Tibial nerve (tissue), 4 donors: ENCODE measurements around the gene GJB1. TPM values are rescaled to one million over a fixed set of nuclear protein-coding genes. Genes with fewer than 3 reads are reported as not detected.
"Not testable (repeated sequence)": the region's sequence is repeated elsewhere in the genome, so short reads cannot be mapped to it uniquely, and the experiment has no call there.

Experiments used
- DNase-seq, 2 donors: peaks; one replicate each; pipeline ENCODE4 v3.0.0-alpha.2; 2019; ENCODE audit warnings: low spot score in 2 of 2
- H3K27ac ChIP-seq, 4 donors: fragments of 200-600 bp; sonication (generic) in 3 of 4; one replicate each; pipeline ENCODE4 v1.5.1; 2017 to 2019; ENCODE audit warnings: mild to moderate bottlenecking in 1 of 4
- H3K27me3 ChIP-seq, 2 donors: fragments of 200-600 bp; sonication (generic) in 1 of 2; one replicate each; pipeline versions ENCODE4 v1.5.1 to v1.6.0; 2017 to 2019
- H3K36me3 ChIP-seq, 3 donors: fragments of 200-600 bp; sonication (generic); one replicate each; pipeline ENCODE4 v1.5.1; 2018 to 2019
- H3K4me1 ChIP-seq, 4 donors: fragments of 200-600 bp; sonication (generic) in 3 of 4; one replicate each; pipeline ENCODE4 v1.5.1; 2017 to 2019
- H3K4me3 ChIP-seq, 4 donors: fragments of 200-600 bp; sonication (generic) in 3 of 4; one replicate each; pipeline ENCODE4 v1.5.1; 2017 to 2019; ENCODE audit warnings: mild to moderate bottlenecking in 1 of 4, moderate library complexity in 1 of 4
- H3K9me3 ChIP-seq, 4 donors: fragments of 200-600 bp; sonication (generic) in 3 of 4; one replicate each; pipeline ENCODE4 v1.5.1; 2017 to 2019
- CTCF ChIP-seq, 5 experiments: fragments of 200-600 bp in 3 of 5; fragments of 450-650 bp in 2 of 5; sonication (generic) in 3 of 5; IDR thresholded peaks; one replicate each; pipeline ENCODE4 v1.5.1; 2016 to 2019; ENCODE audit warnings: antibody characterized with exemption in 5 of 5, mild to moderate bottlenecking in 3 of 5, moderate library complexity in 2 of 5
- EP300 ChIP-seq, 2 donors: sonication (generic); formaldehyde crosslinking; IDR thresholded peaks; one replicate each; pipeline ENCODE4 v1.6.1; 2017; ENCODE audit warnings: antibody characterized with exemption in 2 of 2, mild to moderate bottlenecking in 1 of 2
- POLR2A ChIP-seq, 2 donors: fragments of 450-650 bp; IDR thresholded peaks; one replicate each; pipeline ENCODE4 v1.6.1; 2017; ENCODE audit warnings: antibody characterized with exemption in 2 of 2, mild to moderate bottlenecking in 2 of 2, moderate library complexity in 2 of 2
- WGBS, 2 donors: methylation state at CpG; one replicate each; pipeline ENCODE4 v1.1.5; 2018; 5-methylcytosine and 5-hydroxymethylcytosine counted together
- total RNA-seq, 4 donors: library from RNA; depleted of rRNA; stranded (reverse); fragments of >200 nt; gene quantifications; one replicate each; pipeline ENCODE4 v1.1.0, GENCODE V29; 2016

GJB1 gene
- total RNA-seq, 4 donors from 2014 or later, result 5.1 to 22.5 (median 16.3) TPM

- DNase-seq, result peak; percentile 64 to 75
- TF ChIP-seq POLR2A (IDR thresholded peaks at IDR 0.05) (no peak), CTCF (IDR thresholded peaks at IDR 0.05) (peak in 2 of 5 experiments; percentile 17 to 38), EP300 (IDR thresholded peaks at IDR 0.05) (peak in 1 of 2 donors; percentile 62)
- 0 to 44% methylated on average over 13 to 46 of the region's 54 CpGs for WGBS, 2 donors
- Histone ChIP-seq H3K9me3 (no peaks in the 10 kb centered on the region), H3K36me3 (peaks cover 0 to 13% (median 0%) of the 10 kb centered on the region in 3 donors), H3K4me1 (peaks cover 0 to 25% (median 8%) of the 10 kb centered on the region in 4 donors), H3K4me3 (peak within 1 kb of the TSS; percentile 48 to 69 (median 60)), H3K27ac (peak within 1 kb of the TSS; percentile 70 to 92 (median 86)), H3K27me3 (no peaks in the 10 kb centered on the region)
Observed at GRCh38 chrX:71254092-71254963, 31.3 kb downstream of the GJB1 start, which contains the start of gene ZMYM3. Gene ZMYM3 (minus strand): TSS chrX:71254140. CDS start chrX:71253255, 885 bp downstream.

- no peaks in the 10 kb centered on the region for H3K27me3 ChIP-seq
- no peaks in the 10 kb centered on the region for H3K9me3 ChIP-seq
- WGBS, 2 donors, result 81% methylated on average over 6 of the region's 6 CpGs
- peaks cover 0 to 25% (median 8%) of the 10 kb centered on the region in 4 donors for H3K4me1 ChIP-seq
- no peak overlapping the region for H3K4me3 ChIP-seq
- no peaks in the 10 kb centered on the region for H3K36me3 ChIP-seq
- DNase-seq, result no peak
- H3K27ac ChIP-seq, result peak overlapping the region in 3 of 4 donors; percentile 81 to 92 (median 91)
- TF ChIP-seq CTCF (IDR thresholded peaks at IDR 0.05), result no peak
- no peak for TF ChIP-seq EP300 (IDR thresholded peaks at IDR 0.05)
- TF ChIP-seq POLR2A (IDR thresholded peaks at IDR 0.05), result no peak
Observed at GRCh38 chrX:71256051-71256450, 33.0 kb downstream of the GJB1 start.

GRCh38 chrX:71256856-71257255 is 33.8 kb downstream of the GJB1 start:
- H3K4me1 ChIP-seq, result peaks cover 0 to 19% (median 8%) of the 10 kb centered on the region in 4 donors
- no peaks in the 10 kb centered on the region for H3K36me3 ChIP-seq
- H3K9me3 ChIP-seq, result no peaks in the 10 kb centered on the region
- H3K4me3 ChIP-seq, result no peak overlapping the region
- WGBS, 2 donors, result 82 to 88% methylated on average over 4 of the region's 4 CpGs
- TF ChIP-seq CTCF (IDR thresholded peaks at IDR 0.05) (no peak), POLR2A (IDR thresholded peaks at IDR 0.05) (no peak), EP300 (IDR thresholded peaks at IDR 0.05) (no peak)
- no peaks in the 10 kb centered on the region for H3K27me3 ChIP-seq
- no peak for DNase-seq
- H3K27ac ChIP-seq, result no peak overlapping the region

GRCh38 chrX:71268624-71269023 is 45.6 kb downstream of the GJB1 start:
- H3K27ac ChIP-seq, H3K4me1 ChIP-seq, H3K4me3 ChIP-seq, H3K27me3 ChIP-seq, H3K9me3 ChIP-seq, H3K36me3 ChIP-seq, DNase-seq: not testable (repeated sequence)

- Histone ChIP-seq H3K4me3 (no peak overlapping the region), H3K4me1 (no peaks in the 10 kb centered on the region), H3K27ac (no peak overlapping the region), H3K27me3 (no peaks in the 10 kb centered on the region), H3K9me3 (no peaks in the 10 kb centered on the region), H3K36me3 (no peaks in the 10 kb centered on the region)
- WGBS, 2 donors, result 87 to 90% methylated on average over 2 to 18 of the region's 19 CpGs
- TF ChIP-seq POLR2A (IDR thresholded peaks at IDR 0.05) (no peak), EP300 (IDR thresholded peaks at IDR 0.05) (no peak), CTCF (IDR thresholded peaks at IDR 0.05) (no peak)
- DNase-seq, result no peak
Observed at GRCh38 chrX:71269801-71270395, 46.9 kb downstream of the GJB1 start.

GRCh38 chrX:71272313-71272712 is 49.3 kb downstream of the GJB1 start:
- 74 to 88% methylated on average over 2 of the region's 2 CpGs for WGBS, 2 donors
- H3K9me3 ChIP-seq, H3K27me3 ChIP-seq, H3K4me1 ChIP-seq, H3K36me3 ChIP-seq, H3K27ac ChIP-seq, H3K4me3 ChIP-seq, DNase-seq: not testable (repeated sequence)
